Measurements from ENCODE around the gene INPP5A.

The INPP5A gene

GRCh38 chr10:132496360-132497062 is 41.1 kb upstream of the INPP5A start:
- Histone ChIP-seq H3K9me3 (ENCODE audit: control insufficient read depth in 2 of 2, low read length in 2 of 2) (no peaks in the 10 kb centered on the region), H3K9ac (ENCODE audit: low read depth in 1 of 2, low read length in 2 of 2) (no peak overlapping the region), H3K36me3 (ENCODE audit: control insufficient read depth in 2 of 2, insufficient read depth in 2 of 2, low read length in 2 of 2) (no peaks in the 10 kb centered on the region), H3K27me3 (ENCODE audit: control insufficient read depth in 2 of 2, insufficient read depth in 2 of 2, low read length in 2 of 2) (peaks cover 0 to 2% of the 10 kb centered on the region in 2 donors), H3K4me3 (ENCODE audit: low read length in 2 of 2) (no peak overlapping the region), H3K27ac (ENCODE audit: low read depth in 2 of 2, low read length in 2 of 2) (no peak overlapping the region), H3K4me1 (ENCODE audit: control insufficient read depth in 2 of 2, insufficient read depth in 2 of 2, low read length in 2 of 2) (peaks cover 0 to 5% of the 10 kb centered on the region in 2 donors)

- H3K9me3 ChIP-seq (ENCODE audit: control insufficient read depth in 2 of 2, low read length in 2 of 2), result no peaks in the 10 kb centered on the region
- no peaks in the 10 kb centered on the region for H3K36me3 ChIP-seq (ENCODE audit: control insufficient read depth in 2 of 2, insufficient read depth in 2 of 2, low read length in 2 of 2)
- H3K27me3 ChIP-seq (ENCODE audit: control insufficient read depth in 2 of 2, insufficient read depth in 2 of 2, low read length in 2 of 2), result peaks cover 0 to 2% of the 10 kb centered on the region in 2 donors
- H3K4me3 ChIP-seq (ENCODE audit: low read length in 2 of 2), result no peak overlapping the region
- H3K9ac ChIP-seq (ENCODE audit: low read depth in 1 of 2, low read length in 2 of 2), result no peak overlapping the region
- no peak overlapping the region for H3K27ac ChIP-seq (ENCODE audit: low read depth in 2 of 2, low read length in 2 of 2)
- peaks cover 0 to 5% of the 10 kb centered on the region in 2 donors for H3K4me1 ChIP-seq (ENCODE audit: control insufficient read depth in 2 of 2, insufficient read depth in 2 of 2, low read length in 2 of 2)
Measured at GRCh38 chr10:132497063-132497680, 40.4 kb upstream of the INPP5A start.

- H3K4me3 ChIP-seq (ENCODE audit: low read length in 2 of 2), result no peak overlapping the region
- H3K27me3 ChIP-seq (ENCODE audit: control insufficient read depth in 2 of 2, insufficient read depth in 2 of 2, low read length in 2 of 2), result peaks cover 0 to 2% of the 10 kb centered on the region in 2 donors
- no peaks in the 10 kb centered on the region for H3K36me3 ChIP-seq (ENCODE audit: control insufficient read depth in 2 of 2, insufficient read depth in 2 of 2, low read length in 2 of 2)
- no peaks in the 10 kb centered on the region for H3K9me3 ChIP-seq (ENCODE audit: control insufficient read depth in 2 of 2, low read length in 2 of 2)
- no peak overlapping the region for H3K9ac ChIP-seq (ENCODE audit: low read depth in 1 of 2, low read length in 2 of 2)
- H3K4me1 ChIP-seq (ENCODE audit: control insufficient read depth in 2 of 2, insufficient read depth in 2 of 2, low read length in 2 of 2), result peaks cover 0 to 2% of the 10 kb centered on the region in 2 donors
- H3K27ac ChIP-seq (ENCODE audit: low read depth in 2 of 2, low read length in 2 of 2), result no peak overlapping the region
Measured at GRCh38 chr10:132497861-132498561, 39.6 kb upstream of the INPP5A start.

- H3K9ac ChIP-seq (ENCODE audit: low read depth in 1 of 2, low read length in 2 of 2), result no peak overlapping the region
- H3K36me3 ChIP-seq (ENCODE audit: control insufficient read depth in 2 of 2, insufficient read depth in 2 of 2, low read length in 2 of 2), result no peaks in the 10 kb centered on the region
- H3K9me3 ChIP-seq (ENCODE audit: control insufficient read depth in 2 of 2, low read length in 2 of 2), result no peaks in the 10 kb centered on the region
- no peak overlapping the region for H3K27ac ChIP-seq (ENCODE audit: low read depth in 2 of 2, low read length in 2 of 2)
- H3K4me3 ChIP-seq (ENCODE audit: low read length in 2 of 2), result no peak overlapping the region
- H3K27me3 ChIP-seq (ENCODE audit: control insufficient read depth in 2 of 2, insufficient read depth in 2 of 2, low read length in 2 of 2), result peaks cover 0 to 2% of the 10 kb centered on the region in 2 donors
- H3K4me1 ChIP-seq (ENCODE audit: control insufficient read depth in 2 of 2, insufficient read depth in 2 of 2, low read length in 2 of 2), result no peaks in the 10 kb centered on the region
Measured at GRCh38 chr10:132498562-132499366, 38.8 kb upstream of the INPP5A start.

GRCh38 chr10:132499367-132499685 is 38.3 kb upstream of the INPP5A start:
- Histone ChIP-seq H3K27me3 (ENCODE audit: control insufficient read depth in 2 of 2, insufficient read depth in 2 of 2, low read length in 2 of 2) (peaks cover 0 to 2% of the 10 kb centered on the region in 2 donors), H3K4me1 (ENCODE audit: control insufficient read depth in 2 of 2, insufficient read depth in 2 of 2, low read length in 2 of 2) (no peaks in the 10 kb centered on the region), H3K9ac (ENCODE audit: low read depth in 1 of 2, low read length in 2 of 2) (no peak overlapping the region), H3K36me3 (ENCODE audit: control insufficient read depth in 2 of 2, insufficient read depth in 2 of 2, low read length in 2 of 2) (no peaks in the 10 kb centered on the region), H3K27ac (ENCODE audit: low read depth in 2 of 2, low read length in 2 of 2) (no peak overlapping the region), H3K4me3 (ENCODE audit: low read length in 2 of 2) (no peak overlapping the region), H3K9me3 (ENCODE audit: control insufficient read depth in 2 of 2, low read length in 2 of 2) (no peaks in the 10 kb centered on the region)

GRCh38 chr10:132500781-132501415 is 36.7 kb upstream of the INPP5A start:
- Histone ChIP-seq H3K27me3 (ENCODE audit: control insufficient read depth in 2 of 2, insufficient read depth in 2 of 2, low read length in 2 of 2) (peaks cover 0 to 2% of the 10 kb centered on the region in 2 donors), H3K9ac (ENCODE audit: low read depth in 1 of 2, low read length in 2 of 2) (no peak overlapping the region), H3K4me1 (ENCODE audit: control insufficient read depth in 2 of 2, insufficient read depth in 2 of 2, low read length in 2 of 2) (no peaks in the 10 kb centered on the region), H3K27ac (ENCODE audit: low read depth in 2 of 2, low read length in 2 of 2) (no peak overlapping the region), H3K36me3 (ENCODE audit: control insufficient read depth in 2 of 2, insufficient read depth in 2 of 2, low read length in 2 of 2) (no peaks in the 10 kb centered on the region), H3K9me3 (ENCODE audit: control insufficient read depth in 2 of 2, low read length in 2 of 2) (no peaks in the 10 kb centered on the region), H3K4me3 (ENCODE audit: low read length in 2 of 2) (no peak overlapping the region)

- no peak overlapping the region for H3K4me3 ChIP-seq (ENCODE audit: low read length in 2 of 2)
- no peaks in the 10 kb centered on the region for H3K4me1 ChIP-seq (ENCODE audit: control insufficient read depth in 2 of 2, insufficient read depth in 2 of 2, low read length in 2 of 2)
- no peaks in the 10 kb centered on the region for H3K36me3 ChIP-seq (ENCODE audit: control insufficient read depth in 2 of 2, insufficient read depth in 2 of 2, low read length in 2 of 2)
- H3K9me3 ChIP-seq (ENCODE audit: control insufficient read depth in 2 of 2, low read length in 2 of 2), result no peaks in the 10 kb centered on the region
- no peak overlapping the region for H3K9ac ChIP-seq (ENCODE audit: low read depth in 1 of 2, low read length in 2 of 2)
- no peak overlapping the region for H3K27ac ChIP-seq (ENCODE audit: low read depth in 2 of 2, low read length in 2 of 2)
- H3K27me3 ChIP-seq (ENCODE audit: control insufficient read depth in 2 of 2, insufficient read depth in 2 of 2, low read length in 2 of 2), result no peaks in the 10 kb centered on the region
Measured at GRCh38 chr10:132502544-132503300, 34.9 kb upstream of the INPP5A start.

GRCh38 chr10:132503581-132504421 is 33.8 kb upstream of the INPP5A start:
- no peaks in the 10 kb centered on the region for H3K27me3 ChIP-seq (ENCODE audit: control insufficient read depth in 2 of 2, insufficient read depth in 2 of 2, low read length in 2 of 2)
- H3K4me3 ChIP-seq (ENCODE audit: low read length in 2 of 2), result no peak overlapping the region
- H3K9ac ChIP-seq (ENCODE audit: low read depth in 1 of 2, low read length in 2 of 2), result no peak overlapping the region
- no peaks in the 10 kb centered on the region for H3K9me3 ChIP-seq (ENCODE audit: control insufficient read depth in 2 of 2, low read length in 2 of 2)
- H3K27ac ChIP-seq (ENCODE audit: low read depth in 2 of 2, low read length in 2 of 2), result no peak overlapping the region
- H3K4me1 ChIP-seq (ENCODE audit: control insufficient read depth in 2 of 2, insufficient read depth in 2 of 2, low read length in 2 of 2), result no peaks in the 10 kb centered on the region
- H3K36me3 ChIP-seq (ENCODE audit: control insufficient read depth in 2 of 2, insufficient read depth in 2 of 2, low read length in 2 of 2), result no peaks in the 10 kb centered on the region
